CD4-positive, alpha-beta T cell (primary cell): ENCODE data around the gene HRNR. TPM values are rescaled to one million over a fixed set of nuclear protein-coding genes. Genes with fewer than 3 reads are reported as not detected.
A peak's percentile ranks its signal among the peaks of the same experiment; 100 is the strongest.

Experiments used
- ATAC-seq: fragments of 200-7000 bp; cut with Tn5 transposase; one replicate; pipeline ENCODE4 v1.10.0; 2022; ENCODE audit warnings: mild to moderate bottlenecking; ENCODE audit not compliant: poor library complexity
- CTCF ChIA-PET: fragments of 350-600 bp; sonication (Branson Sonifier 250); formaldehyde crosslinking; loops from one replicate; lab custom pipeline; 2021; ENCODE audit warnings: antibody characterized with exemption, inconsistent platforms; lab: Charles Lee
- POLR2A ChIA-PET: fragments of 350-600 bp; sonication (Branson Sonifier 250); formaldehyde crosslinking; loops from one replicate; lab custom pipeline; 2021; ENCODE audit warnings: antibody characterized with exemption, inconsistent platforms; lab: Charles Lee
- DNase-seq, 14 experiments: peaks; one replicate each; pipeline ENCODE4 v3.0.0-alpha.2; 2013 to 2020; ENCODE audit warnings: mixed read lengths in 2 of 14
- H3K27ac ChIP-seq, 2 donors: one replicate each; pipeline versions ENCODE4 v1.5.1 to v1.7.0; 2013; ENCODE audit warnings: low read length in 2 of 2, low read depth in 1 of 2, mild to moderate bottlenecking in 1 of 2
- H3K27me3 ChIP-seq, 2 experiments: 1 replicate in 1 of 2; 2 replicates in 1 of 2; pipeline versions ENCODE4 v1.6.1 to v1.7.0; 2013; ENCODE audit warnings: low read length in 2 of 2, control low read depth in 1 of 2, mild to moderate bottlenecking in 1 of 2, moderate library complexity in 1 of 2; ENCODE audit not compliant: insufficient read depth in 2 of 2, control insufficient read depth in 1 of 2
- H3K36me3 ChIP-seq: one replicate; pipeline ENCODE4 v1.6.1; 2013; ENCODE audit warnings: low read length, control low read depth; ENCODE audit not compliant: insufficient read depth
- H3K4me1 ChIP-seq: one replicate; pipeline ENCODE4 v1.6.1; 2013; ENCODE audit warnings: low read length, control low read depth; ENCODE audit not compliant: insufficient read depth
- H3K4me3 ChIP-seq: one replicate; pipeline ENCODE4 v1.5.1; 2013; ENCODE audit warnings: mild to moderate bottlenecking, low read length, moderate library complexity
- H3K9me3 ChIP-seq, 2 experiments: 1 replicate in 1 of 2; 2 replicates in 1 of 2; pipeline versions ENCODE4 v1.6.1 to v1.7.0; 2013; ENCODE audit warnings: low read length in 2 of 2, mild to moderate bottlenecking in 2 of 2, control low read depth in 1 of 2, moderate library complexity in 1 of 2; ENCODE audit not compliant: control insufficient read depth in 1 of 2, insufficient read depth in 1 of 2
- H3K27ac Mint-ChIP-seq: one replicate; pipeline ENCODE4 v1.8.0; 2020; ENCODE audit warnings: mixed read lengths
- H3K27me3 Mint-ChIP-seq: one replicate; pipeline ENCODE4 v1.8.0; 2021; ENCODE audit warnings: mixed read lengths
- H3K36me3 Mint-ChIP-seq: one replicate; pipeline ENCODE4 v1.8.0; 2021; ENCODE audit warnings: low read depth, mixed read lengths
- H3K4me1 Mint-ChIP-seq: one replicate; pipeline ENCODE4 v1.8.0; 2021; ENCODE audit warnings: low read depth, mixed read lengths
- H3K4me3 Mint-ChIP-seq: one replicate; pipeline ENCODE4 v1.8.0; 2020; ENCODE audit warnings: mild to moderate bottlenecking, mixed read lengths
- H3K9me3 Mint-ChIP-seq: one replicate; pipeline ENCODE4 v1.8.0; 2020; ENCODE audit warnings: mixed read lengths
- CTCF ChIP-seq: fragments of 200-600 bp; IDR thresholded peaks from one replicate; pipeline ENCODE4 v1.8.0; 2022; ENCODE audit warnings: antibody characterized with exemption, mild to moderate bottlenecking
- intact Hi-C, 2 experiments: fragments of 100-400 bp; cut with DNase I in 1 of 2; cut with micrococcal nuclease in 1 of 2; formaldehyde crosslinking; loops; one replicate each; pipeline versions ENCODE4 v1.15.1 to v1.9.0; 2023 to 2025; cut with DNase I, micrococcal nuclease
- total RNA-seq, 174 experiments: library from RNA in 2 of 174; stranded (reverse) in 2 of 174; gene quantifications; one replicate each; pipeline ENCODE4 v1.2.3 and lab custom pipeline; 2021 to 2026

The HRNR gene
- total RNA-seq, 2 experiments from 2014 or later: not detected

- peak; percentile 63 for ATAC-seq
- H3K27ac ChIP-seq: no peak overlapping the region
- ChIA-PET CTCF (interaction anchor here (0.5 to 3.3 kb wide), 10 partner anchors 9 to 270 kb away, joined by 3 to 47 read pairs (median 4); no protein-coding TSS in a partner anchor), POLR2A (interaction anchor here (0.6 to 1.5 kb wide), 3 partner anchors 9 to 271 kb away, joined by 3 to 24 read pairs (median 3); no protein-coding TSS in a partner anchor)
- peak; percentile 63 to 90 (median 72) for DNase-seq
- peak overlapping the region; percentile 68 for H3K4me3 ChIP-seq
- no peaks in the 10 kb centered on the region for H3K36me3 Mint-ChIP-seq
- no peaks in the 10 kb centered on the region for H3K9me3 Mint-ChIP-seq
- H3K27me3 ChIP-seq: peaks cover 3 to 8% of the 10 kb centered on the region in 2 experiments
- peak; percentile 93 for TF ChIP-seq CTCF
- peak overlapping the region; percentile 72 for H3K4me3 Mint-ChIP-seq
- H3K4me1 ChIP-seq: peaks cover 14% of the 10 kb centered on the region
- no peaks in the 10 kb centered on the region for H3K9me3 ChIP-seq
- H3K27me3 Mint-ChIP-seq: peaks cover 15% of the 10 kb centered on the region
- no peak overlapping the region for H3K27ac Mint-ChIP-seq
- intact Hi-C loops: loop anchor here (1.0 to 10.0 kb wide), 5 partner anchors 158 to 269 kb away; no protein-coding TSS in a partner anchor
- H3K36me3 ChIP-seq: no peaks in the 10 kb centered on the region
- peaks cover 10% of the 10 kb centered on the region for H3K4me1 Mint-ChIP-seq
Measured at GRCh38 chr1:152188673-152189591, 35.1 kb downstream of the HRNR start.

- Histone ChIP-seq H3K27me3 (peaks cover 3 to 8% of the 10 kb centered on the region in 2 experiments), H3K27ac (no peak overlapping the region), H3K4me3 (no peak overlapping the region), H3K9me3 (no peaks in the 10 kb centered on the region), H3K4me1 (peaks cover 14% of the 10 kb centered on the region), H3K36me3 (no peaks in the 10 kb centered on the region)
- TF ChIP-seq CTCF: no peak
- intact Hi-C loops: loop anchor here (5.0 to 10.0 kb wide), 3 partner anchors 161 to 254 kb away; no protein-coding TSS in a partner anchor
- no peak overlapping the region for H3K4me3 Mint-ChIP-seq
- peaks cover 16% of the 10 kb centered on the region for H3K27me3 Mint-ChIP-seq
- H3K4me1 Mint-ChIP-seq: peaks cover 10% of the 10 kb centered on the region
- no peak overlapping the region for H3K27ac Mint-ChIP-seq
- ATAC-seq (no peak), DNase-seq (no peak)
- no peaks in the 10 kb centered on the region for H3K36me3 Mint-ChIP-seq
- ChIA-PET CTCF (interaction anchor here (3.3 kb wide), 2 partner anchors 134 to 272 kb away, joined by 12 to 47 read pairs; no protein-coding TSS in a partner anchor), POLR2A (interaction anchor here (1.6 kb wide), 1 partner anchor 272 kb away, joined by 3 read pairs; no protein-coding TSS in a partner anchor)
- no peaks in the 10 kb centered on the region for H3K9me3 Mint-ChIP-seq
Measured at GRCh38 chr1:152186556-152187285, 37.3 kb downstream of the HRNR start.
